CD14-positive monocyte (primary cell): ENCODE results near the gene PTPRD. TPM values are rescaled to one million over a fixed set of nuclear protein-coding genes. Genes with fewer than 3 reads are reported as not detected.

Source experiments
- DNase-seq, 3 donors: peaks; one replicate each; pipeline ENCODE4 v3.0.0-alpha.2; 2011 to 2022
- H2AFZ ChIP-seq: 2 replicates; pipeline ENCODE4 v1.6.0; 2012; ENCODE audit warnings: mild to moderate bottlenecking, low read depth, low read length, inconsistent platforms; ENCODE audit not compliant: insufficient read depth, poor library complexity, severe bottlenecking
- H3K27ac ChIP-seq, 2 donors: 1 replicate in 1 of 2; 2 replicates in 1 of 2; pipeline ENCODE4 v1.5.1; 2012 to 2013; ENCODE audit warnings: low read length in 2 of 2, control low read depth in 1 of 2, inconsistent platforms in 1 of 2, low read depth in 1 of 2, mild to moderate bottlenecking in 1 of 2
- H3K27me3 ChIP-seq, 2 donors: one replicate each; pipeline versions ENCODE4 v1.6.0 to v1.6.1; 2011 to 2013; ENCODE audit warnings: low read length in 2 of 2; ENCODE audit not compliant: control insufficient read depth in 2 of 2, insufficient read depth in 2 of 2
- H3K36me3 ChIP-seq, 2 donors: replicated peaks in 1 of 2; 1 replicate in 1 of 2; 2 replicates in 1 of 2; pipeline versions ENCODE4 v1.5.1 to v1.6.1; 2012 to 2013; ENCODE audit warnings: low read length in 2 of 2, control low read depth in 1 of 2, inconsistent platforms in 1 of 2, mild to moderate bottlenecking in 1 of 2; ENCODE audit not compliant: insufficient read depth in 2 of 2, control insufficient read depth in 1 of 2
- H3K4me1 ChIP-seq, 2 donors: 1 replicate in 1 of 2; 2 replicates in 1 of 2; pipeline versions ENCODE4 v1.5.1 to v1.6.1; 2012 to 2013; ENCODE audit warnings: low read length in 2 of 2, control low read depth in 1 of 2, inconsistent platforms in 1 of 2, mild to moderate bottlenecking in 1 of 2, moderate library complexity in 1 of 2; ENCODE audit not compliant: insufficient read depth in 2 of 2, control insufficient read depth in 1 of 2
- H3K4me2 ChIP-seq: replicated peaks from 2 replicates; pipeline ENCODE3; 2012; ENCODE audit warnings: low read length, moderate library complexity, mild to moderate bottlenecking; ENCODE audit not compliant: poor library complexity, severe bottlenecking; ENCODE audit errors: extremely low read depth
- H3K4me3 ChIP-seq, 3 experiments: fragments of 200-600 bp in 1 of 3; sonication (generic) in 1 of 3; replicated peaks in 1 of 3; 1 replicate in 2 of 3; 2 replicates in 1 of 3; pipeline ENCODE4 v1.5.1; 2011 to 2013; ENCODE audit warnings: low read length in 3 of 3, mild to moderate bottlenecking in 3 of 3, control low read depth in 2 of 3, low read depth in 2 of 3, inconsistent platforms in 1 of 3, moderate library complexity in 1 of 3
- H3K79me2 ChIP-seq: 2 replicates; pipeline ENCODE4 v1.6.0; 2012; ENCODE audit warnings: mild to moderate bottlenecking, control low read depth, inconsistent platforms, low read length, moderate library complexity; ENCODE audit not compliant: insufficient read depth
- H3K9ac ChIP-seq: 2 replicates; pipeline ENCODE4 v1.6.0; 2017; ENCODE audit warnings: low read length, mild to moderate bottlenecking; ENCODE audit not compliant: insufficient read depth, poor library complexity, severe bottlenecking
- H3K9me3 ChIP-seq, 2 donors: replicated peaks in 1 of 2; 1 replicate in 1 of 2; 2 replicates in 1 of 2; pipeline versions ENCODE4 v1.5.1 to v1.6.1; 2012 to 2013; ENCODE audit warnings: low read length in 2 of 2, control low read depth in 1 of 2; ENCODE audit not compliant: control insufficient read depth in 1 of 2, insufficient read depth in 1 of 2
- H4K20me1 ChIP-seq: 2 replicates; pipeline ENCODE4 v1.6.0; 2012; ENCODE audit warnings: mild to moderate bottlenecking, low read length, control low read depth, moderate library complexity; ENCODE audit not compliant: insufficient read depth
- H3K27ac Mint-ChIP-seq, 7 donors: one replicate each; pipeline ENCODE4 v1.8.0; 2020; ENCODE audit warnings: mild to moderate bottlenecking in 7 of 7, mixed read lengths in 7 of 7, moderate library complexity in 6 of 7, inconsistent platforms in 2 of 7
- H3K27me3 Mint-ChIP-seq, 3 donors: one replicate each; pipeline ENCODE4 v1.8.0; 2021 to 2022; ENCODE audit warnings: low read depth in 3 of 3, mild to moderate bottlenecking in 3 of 3, mixed read lengths in 3 of 3, moderate library complexity in 3 of 3, inconsistent platforms in 1 of 3
- H3K36me3 Mint-ChIP-seq, 2 donors: one replicate each; pipeline ENCODE4 v1.8.0; 2020; ENCODE audit warnings: mixed read lengths in 2 of 2, inconsistent platforms in 1 of 2, mild to moderate bottlenecking in 1 of 2
- H3K4me1 Mint-ChIP-seq: one replicate; pipeline ENCODE4 v1.8.0; 2020; ENCODE audit warnings: mild to moderate bottlenecking, mixed read lengths
- H3K4me3 Mint-ChIP-seq, 2 donors: one replicate each; pipeline ENCODE4 v1.8.0; 2020; ENCODE audit warnings: mild to moderate bottlenecking in 2 of 2, mixed read lengths in 2 of 2, moderate library complexity in 1 of 2
- H3K9me3 Mint-ChIP-seq, 7 donors: one replicate each; pipeline ENCODE4 v1.8.0; 2020 to 2022; ENCODE audit warnings: mixed read lengths in 7 of 7, mild to moderate bottlenecking in 6 of 7, moderate library complexity in 6 of 7, inconsistent platforms in 2 of 7
- WGBS: methylation state at CpG from one replicate; pipeline ENCODE4 v1.1.5; 2013; ENCODE audit warnings: missing lambda C conversion rate; ENCODE audit not compliant: insufficient coverage; 5-methylcytosine and 5-hydroxymethylcytosine counted together
- intact Hi-C, 2 donors: fragments of 100-400 bp; cut with micrococcal nuclease; formaldehyde crosslinking; loops; one replicate each; pipeline versions ENCODE4 v1.15.0 to v1.15.1; 2023
- polyA plus RNA-seq, 3 donors: library from polyadenylated mRNA; depleted of rRNA in 1 of 3; unstranded in 2 of 3; stranded (reverse) in 1 of 3; fragments of 300-500 nt in 2 of 3; fragments of >200 nt in 1 of 3; fragmentation: Illumina TruSeq in 2 of 3; gene quantifications; 1 replicate in 2 of 3; 2 replicates in 1 of 3; pipeline ENCODE4 v1.2.3, GENCODE V29; 2012 to 2021
- TF ChIP-seq, protein P1 (sequence below): fragments of 200-600 bp; IDR thresholded peaks from one replicate; pipeline ENCODE4 v1.8.0; 2022; ENCODE audit warnings: antibody characterized with exemption, mild to moderate bottlenecking

Gene PTPRD
- polyA plus RNA-seq, 3 donors: not detected

DNA sequence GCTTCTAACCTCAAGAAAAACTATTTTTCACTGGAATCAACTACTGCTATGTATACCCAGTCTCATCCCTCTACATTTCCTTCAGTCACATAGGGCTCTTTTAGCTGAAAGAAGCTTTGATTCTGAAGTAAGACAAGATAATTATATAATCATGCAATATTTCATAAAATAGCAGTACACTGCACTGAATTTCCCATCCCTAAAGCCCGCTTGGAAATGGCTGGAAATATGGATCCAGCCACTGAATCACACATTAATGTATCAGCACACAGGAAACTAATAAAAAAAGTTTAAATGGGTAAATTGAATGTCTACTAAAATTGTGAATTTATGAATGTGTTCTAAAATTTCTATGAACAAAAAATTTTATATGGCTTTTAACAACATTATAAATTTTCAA, 808.7 kb downstream of the PTPRD start:
- Mint-ChIP-seq H3K27me3 (no peaks in the 10 kb centered on the region), H3K4me1 (no peaks in the 10 kb centered on the region), H3K36me3 (no peaks in the 10 kb centered on the region), H3K27ac (no peak overlapping the region), H3K4me3 (no peak overlapping the region), H3K9me3 (peaks cover 0 to 3% (median under 1%) of the 10 kb centered on the region in 7 donors)
- Histone ChIP-seq H3K36me3 (no peaks in the 10 kb centered on the region), H3K4me3 (no peak overlapping the region), H3K4me1 (no peaks in the 10 kb centered on the region), H3K27me3 (no peaks in the 10 kb centered on the region), H3K4me2 (no peak overlapping the region), H4K20me1 (no peaks in the 10 kb centered on the region), H3K9ac (no peak overlapping the region), H2AFZ (no peak overlapping the region), H3K79me2 (no peaks in the 10 kb centered on the region), H3K27ac (no peak overlapping the region), H3K9me3 (peaks cover 0 to 3% of the 10 kb centered on the region in 2 donors)
- TF ChIP-seq, protein P1, sequence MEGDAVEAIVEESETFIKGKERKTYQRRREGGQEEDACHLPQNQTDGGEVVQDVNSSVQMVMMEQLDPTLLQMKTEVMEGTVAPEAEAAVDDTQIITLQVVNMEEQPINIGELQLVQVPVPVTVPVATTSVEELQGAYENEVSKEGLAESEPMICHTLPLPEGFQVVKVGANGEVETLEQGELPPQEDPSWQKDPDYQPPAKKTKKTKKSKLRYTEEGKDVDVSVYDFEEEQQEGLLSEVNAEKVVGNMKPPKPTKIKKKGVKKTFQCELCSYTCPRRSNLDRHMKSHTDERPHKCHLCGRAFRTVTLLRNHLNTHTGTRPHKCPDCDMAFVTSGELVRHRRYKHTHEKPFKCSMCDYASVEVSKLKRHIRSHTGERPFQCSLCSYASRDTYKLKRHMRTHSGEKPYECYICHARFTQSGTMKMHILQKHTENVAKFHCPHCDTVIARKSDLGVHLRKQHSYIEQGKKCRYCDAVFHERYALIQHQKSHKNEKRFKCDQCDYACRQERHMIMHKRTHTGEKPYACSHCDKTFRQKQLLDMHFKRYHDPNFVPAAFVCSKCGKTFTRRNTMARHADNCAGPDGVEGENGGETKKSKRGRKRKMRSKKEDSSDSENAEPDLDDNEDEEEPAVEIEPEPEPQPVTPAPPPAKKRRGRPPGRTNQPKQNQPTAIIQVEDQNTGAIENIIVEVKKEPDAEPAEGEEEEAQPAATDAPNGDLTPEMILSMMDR: no peak
- intact Hi-C loops: no loop called here
- no peak for DNase-seq
- WGBS: no CpG with 5 or more reads among the region's 1 CpG

DNA sequence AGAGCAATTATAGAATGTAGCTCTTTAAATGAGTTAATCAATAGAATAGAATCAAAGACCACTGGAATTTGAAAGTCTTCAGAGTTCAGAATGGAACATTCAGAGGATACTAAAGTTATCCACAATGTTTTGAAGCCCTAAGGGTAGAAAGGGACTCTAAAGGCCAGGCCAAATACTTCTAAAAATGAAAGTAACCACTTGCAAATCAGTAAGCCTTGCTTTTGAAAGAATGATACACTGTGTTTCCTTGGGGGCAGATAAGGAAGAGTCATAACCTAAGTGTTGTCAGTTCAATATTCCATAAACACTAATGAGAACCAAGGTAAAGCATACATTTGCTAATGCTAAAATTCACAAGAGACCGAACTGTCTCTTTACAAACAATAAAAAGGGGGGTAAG, 813.5 kb downstream of the PTPRD start:
- Histone ChIP-seq H3K9me3 (no peaks in the 10 kb centered on the region), H3K4me1 (no peaks in the 10 kb centered on the region), H3K36me3 (no peaks in the 10 kb centered on the region), H2AFZ (no peak overlapping the region), H4K20me1 (no peaks in the 10 kb centered on the region), H3K27me3 (no peaks in the 10 kb centered on the region), H3K4me3 (no peak overlapping the region), H3K4me2 (no peak overlapping the region), H3K9ac (no peak overlapping the region), H3K79me2 (no peaks in the 10 kb centered on the region), H3K27ac (no peak overlapping the region)
- H3K9me3 Mint-ChIP-seq: no peaks in the 10 kb centered on the region
- no peak for DNase-seq
- TF ChIP-seq, protein P1: no peak
- WGBS: no CpG with 5 or more reads among the region's 1 CpG
- H3K36me3 Mint-ChIP-seq: no peaks in the 10 kb centered on the region
- H3K4me3 Mint-ChIP-seq: no peak overlapping the region
- intact Hi-C loops: no loop called here
- H3K27me3 Mint-ChIP-seq: no peaks in the 10 kb centered on the region
- H3K27ac Mint-ChIP-seq: no peak overlapping the region
- no peaks in the 10 kb centered on the region for H3K4me1 Mint-ChIP-seq
